Tibial artery (tissue), 4 donors: ENCODE results near the gene UBR3.

Source experiments
- DNase-seq, 2 donors: peaks; one replicate each; pipeline ENCODE4 v3.0.0-alpha.2; 2019
- H3K27ac ChIP-seq, 2 donors: fragments of 200-600 bp; sonication (generic) in 1 of 2; 1 replicate in 1 of 2; 2 replicates in 1 of 2; pipeline ENCODE4 v1.5.1; 2018 to 2019; ENCODE audit warnings: mild to moderate bottlenecking in 1 of 2
- H3K27me3 ChIP-seq, 2 donors: fragments of 200-600 bp; sonication (generic) in 1 of 2; one replicate each; pipeline versions ENCODE4 v1.5.1 to v1.6.0; 2016 to 2019
- H3K36me3 ChIP-seq, 3 donors: fragments of 200-600 bp; sonication (generic) in 2 of 3; one replicate each; pipeline ENCODE4 v1.5.1; 2016 to 2019; ENCODE audit warnings: mild to moderate bottlenecking in 2 of 3
- H3K4me1 ChIP-seq, 4 donors: fragments of 200-600 bp; sonication (generic) in 2 of 4; 1 replicate in 3 of 4; 2 replicates in 1 of 4; pipeline ENCODE4 v1.5.1; 2016 to 2019
- H3K4me3 ChIP-seq, 2 donors: fragments of 200-600 bp; sonication (generic) in 1 of 2; 1 replicate in 1 of 2; 2 replicates in 1 of 2; pipeline ENCODE4 v1.5.1; 2018 to 2019; ENCODE audit warnings: mild to moderate bottlenecking in 2 of 2
- H3K9me3 ChIP-seq, 3 donors: fragments of 200-600 bp; sonication (generic) in 1 of 3; one replicate each; pipeline ENCODE4 v1.5.1; 2016 to 2019
- CTCF ChIP-seq, 2 experiments: fragments of 200-600 bp in 1 of 2; fragments of 450-650 bp in 1 of 2; IDR thresholded peaks; one replicate each; pipeline ENCODE4 v1.5.1; 2017 to 2019; ENCODE audit warnings: antibody characterized with exemption in 2 of 2, mild to moderate bottlenecking in 1 of 2, moderate library complexity in 1 of 2
- intact Hi-C: fragments of 100-400 bp; cut with DNase I; formaldehyde crosslinking; loops from one replicate; pipeline ENCODE4 v1.15.0; 2023; ENCODE audit warnings: low total_unique reads

Gene UBR3

DNA sequence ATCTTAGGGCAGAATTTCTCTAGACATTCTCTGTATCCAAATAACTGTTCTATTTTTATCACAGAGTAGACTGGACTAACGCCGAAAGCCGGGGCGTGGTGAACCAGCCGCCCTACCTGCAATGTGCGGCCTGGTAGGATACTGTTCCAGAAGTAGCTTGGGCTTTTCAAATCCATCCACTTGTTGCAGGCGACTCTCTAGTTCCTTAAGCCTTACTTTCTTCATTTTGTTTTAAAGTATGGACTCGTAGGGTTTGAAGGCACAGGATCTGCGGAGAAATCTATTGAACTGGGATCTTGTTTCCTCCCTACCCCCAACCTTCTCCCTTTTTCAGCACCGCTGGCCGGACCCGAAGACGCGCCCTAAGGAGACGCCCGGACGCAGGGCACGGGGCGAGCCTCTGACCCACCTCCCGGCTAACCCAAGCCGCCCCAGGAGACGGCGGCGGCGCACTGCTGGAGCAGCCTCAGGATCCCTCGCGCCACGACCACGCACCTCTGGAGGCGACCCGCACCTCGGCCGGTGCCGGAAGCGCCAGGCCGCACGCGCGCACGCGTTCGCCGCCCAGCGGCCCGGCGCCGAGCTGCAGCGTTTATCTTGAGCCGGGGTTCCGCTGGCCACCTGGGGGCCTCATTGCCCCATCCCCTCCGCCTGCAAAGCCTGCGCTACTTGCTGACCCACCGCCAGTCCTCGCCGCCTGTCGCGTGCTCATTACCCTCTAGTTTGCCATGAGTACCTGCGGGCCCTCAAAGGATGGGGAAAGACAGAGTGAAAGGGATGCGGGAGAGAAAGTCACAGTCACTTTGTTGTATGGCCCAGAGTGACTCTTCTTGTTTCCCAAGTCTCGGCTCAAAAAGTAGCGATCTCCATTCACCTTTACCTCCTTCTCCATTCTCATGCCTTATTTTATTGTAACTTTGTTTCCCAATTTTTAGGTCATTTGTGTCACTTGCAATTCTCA lies 2.6 kb upstream of the UBR3 start, which contains the start of gene METTL5:
TSS of gene METTL5 (minus strand) at position 533 of the 961 bp plus-strand sequence. CDS start at position 225, 308 bp downstream.
- peak; percentile 75 to 88 for DNase-seq
- Histone ChIP-seq H3K4me3 (peak within 1 kb of the TSS; percentile 72 to 73), H3K4me1 (peaks cover 0 to 65% (median 42%) of the 10 kb centered on the region in 4 donors), H3K36me3 (peaks cover 0 to 4% (median 0%) of the 10 kb centered on the region in 3 donors), H3K9me3 (no peaks in the 10 kb centered on the region), H3K27me3 (no peaks in the 10 kb centered on the region), H3K27ac (peak within 1 kb of the TSS; percentile 74 to 81)
- peak; percentile 95 to 96 for TF ChIP-seq CTCF (IDR thresholded peaks at IDR 0.05)
- intact Hi-C loops = loop anchor here (5.0 to 10.0 kb wide), 3 partner anchors 103 to 1700 kb away; partner anchors contain the start of gene CYBRD1

- TF ChIP-seq CTCF (IDR thresholded peaks at IDR 0.05) = no peak
- intact Hi-C loops = loop anchor here (5.0 to 10.0 kb wide), 3 partner anchors 99 to 1697 kb away; partner anchors contain the start of gene CYBRD1
- DNase-seq = peak; percentile 52 to 79
- peak overlapping the region; percentile 74 to 75 for H3K4me3 ChIP-seq
- no peaks in the 10 kb centered on the region for H3K9me3 ChIP-seq
- no peaks in the 10 kb centered on the region for H3K36me3 ChIP-seq
- H3K27ac ChIP-seq = peak overlapping the region; percentile 79 to 83
- H3K27me3 ChIP-seq = no peaks in the 10 kb centered on the region
- peaks cover 0 to 66% (median 42%) of the 10 kb centered on the region in 4 donors for H3K4me1 ChIP-seq
Observed at GRCh38 chr2:169828141-169828811, 1.0 kb downstream of the UBR3 start.

GRCh38 chr2:169834401-169834800 lies 7.1 kb downstream of the UBR3 start:
- no peak for DNase-seq
- intact Hi-C loops = no loop called here
- H3K4me1 ChIP-seq = peaks cover 0 to 84% (median 38%) of the 10 kb centered on the region in 4 donors
- H3K9me3 ChIP-seq = no peaks in the 10 kb centered on the region
- TF ChIP-seq CTCF (IDR thresholded peaks at IDR 0.05) = no peak
- no peaks in the 10 kb centered on the region for H3K27me3 ChIP-seq
- no peak overlapping the region for H3K4me3 ChIP-seq
- H3K27ac ChIP-seq = no peak overlapping the region
- no peaks in the 10 kb centered on the region for H3K36me3 ChIP-seq

DNA sequence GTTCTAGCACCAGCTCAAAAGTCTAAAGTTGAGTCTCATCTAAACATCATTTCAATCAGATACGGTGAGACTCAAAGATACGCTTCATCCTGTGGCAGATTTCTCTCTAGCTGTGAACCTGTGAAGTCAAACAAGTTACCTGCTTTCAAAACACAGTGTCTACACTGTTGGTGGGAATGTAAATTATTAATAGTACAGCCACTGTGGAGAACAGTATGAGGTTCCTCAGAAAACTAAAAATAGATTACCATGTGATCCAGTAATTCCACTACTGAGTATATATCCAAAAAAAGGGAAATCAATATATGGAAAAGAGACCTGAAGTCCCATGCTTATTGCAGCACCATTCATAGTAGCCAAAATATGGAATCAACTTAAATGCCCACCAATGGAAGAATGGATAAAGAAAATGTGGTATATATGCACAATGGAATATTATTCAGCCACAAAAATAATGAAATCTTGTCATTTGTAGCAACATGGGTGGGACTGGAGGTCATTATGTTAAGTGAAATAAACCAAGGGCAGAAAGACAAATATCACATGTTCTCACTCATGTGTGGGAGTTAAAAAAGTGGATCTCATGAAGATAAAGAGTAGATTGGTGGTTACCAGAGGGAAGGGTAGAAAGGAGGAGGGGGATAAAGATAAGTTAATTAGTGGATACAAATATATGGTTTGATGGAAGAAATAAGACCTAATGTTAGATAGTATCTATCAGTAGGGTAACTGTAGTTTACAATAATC lies 11.7 kb downstream of the UBR3 start:
- Histone ChIP-seq H3K4me3 (no peak overlapping the region), H3K9me3 (no peaks in the 10 kb centered on the region), H3K27ac (no peak overlapping the region), H3K27me3 (no peaks in the 10 kb centered on the region), H3K4me1 (peaks cover 0 to 62% (median 21%) of the 10 kb centered on the region in 4 donors), H3K36me3 (peaks cover 0 to 7% (median 5%) of the 10 kb centered on the region in 3 donors)
- intact Hi-C loops = no loop called here
- DNase-seq = no peak
- no peak for TF ChIP-seq CTCF (IDR thresholded peaks at IDR 0.05)
